Naive thymus-derived CD4-positive, alpha-beta T cell (primary cell): ENCODE data around the gene CALD1. TPM values are rescaled to one million over a fixed set of nuclear protein-coding genes. Genes with fewer than 3 reads are reported as not detected.

ENCODE experiments used
- ATAC-seq: fragments of 150-1000 bp; cut with Tn5 transposase; 2 replicates; pipeline ENCODE4 v1.10.0; 2021; ENCODE audit warnings: mild to moderate bottlenecking, moderate library complexity
- CTCF ChIA-PET: fragments of 350-600 bp; sonication (Branson Sonifier 250); formaldehyde crosslinking; loops from one replicate; lab custom pipeline; 2021; ENCODE audit warnings: antibody characterized with exemption; lab: Charles Lee
- POLR2A ChIA-PET: fragments of 350-600 bp; sonication (Branson Sonifier 250); formaldehyde crosslinking; loops from one replicate; lab custom pipeline; 2021; ENCODE audit warnings: antibody characterized with exemption, inconsistent platforms; lab: Charles Lee
- DNase-seq, 9 donors: peaks; one replicate each; pipeline versions ENCODE4 v3.0.0 to v3.0.0-alpha.2; 2020 to 2022; ENCODE audit warnings: mixed read lengths in 1 of 9
- H3K27ac ChIP-seq: one replicate; pipeline ENCODE4 v1.7.0; 2013; ENCODE audit warnings: mild to moderate bottlenecking, low read depth, low read length, moderate library complexity
- H3K27me3 ChIP-seq, 2 donors: one replicate each; pipeline ENCODE4 v1.7.0; 2013; ENCODE audit warnings: low read length in 2 of 2, mild to moderate bottlenecking in 2 of 2, moderate library complexity in 2 of 2; ENCODE audit not compliant: control insufficient read depth in 2 of 2, insufficient read depth in 2 of 2
- H3K36me3 ChIP-seq, 3 experiments: 1 replicate in 2 of 3; 2 replicates in 1 of 3; pipeline ENCODE4 v1.7.0; 2013; ENCODE audit warnings: low read length in 3 of 3, mild to moderate bottlenecking in 3 of 3, moderate library complexity in 1 of 3; ENCODE audit not compliant: insufficient read depth in 3 of 3, control insufficient read depth in 2 of 3
- H3K4me1 ChIP-seq, 2 donors: one replicate each; pipeline ENCODE4 v1.7.0; 2013; ENCODE audit warnings: low read length in 2 of 2, mild to moderate bottlenecking in 2 of 2, moderate library complexity in 1 of 2; ENCODE audit not compliant: control insufficient read depth in 2 of 2, insufficient read depth in 2 of 2
- H3K4me3 ChIP-seq: 2 replicates; pipeline ENCODE4 v1.7.0; 2013; ENCODE audit warnings: mild to moderate bottlenecking, low read length
- H3K9me3 ChIP-seq, 3 experiments: 1 replicate in 2 of 3; 2 replicates in 1 of 3; pipeline ENCODE4 v1.7.0; 2013; ENCODE audit warnings: low read length in 3 of 3; ENCODE audit not compliant: control insufficient read depth in 2 of 3
- H3K27ac Mint-ChIP-seq, 9 donors: one replicate each; pipeline ENCODE4 v1.8.0; 2020 to 2022; ENCODE audit warnings: mixed read lengths in 9 of 9, mild to moderate bottlenecking in 8 of 9, moderate library complexity in 5 of 9, inconsistent platforms in 2 of 9
- H3K27me3 Mint-ChIP-seq, 5 donors: one replicate each; pipeline ENCODE4 v1.8.0; 2021 to 2022; ENCODE audit warnings: mixed read lengths in 5 of 5, mild to moderate bottlenecking in 1 of 5
- H3K36me3 Mint-ChIP-seq, 5 donors: one replicate each; pipeline ENCODE4 v1.8.0; 2020 to 2022; ENCODE audit warnings: mixed read lengths in 5 of 5, mild to moderate bottlenecking in 3 of 5, inconsistent platforms in 1 of 5
- H3K4me1 Mint-ChIP-seq, 7 donors: one replicate each; pipeline ENCODE4 v1.8.0; 2020 to 2022; ENCODE audit warnings: mixed read lengths in 7 of 7, mild to moderate bottlenecking in 3 of 7, inconsistent platforms in 1 of 7
- H3K4me3 Mint-ChIP-seq, 10 donors: one replicate each; pipeline ENCODE4 v1.8.0; 2020 to 2022; ENCODE audit warnings: mild to moderate bottlenecking in 10 of 10, mixed read lengths in 10 of 10, moderate library complexity in 6 of 10, inconsistent platforms in 2 of 10
- H3K9me3 Mint-ChIP-seq, 11 donors: one replicate each; pipeline ENCODE4 v1.8.0; 2020 to 2022; ENCODE audit warnings: mixed read lengths in 11 of 11, mild to moderate bottlenecking in 4 of 11, inconsistent platforms in 1 of 11, moderate library complexity in 1 of 11
- intact Hi-C, 2 donors: fragments of 100-400 bp; cut with micrococcal nuclease; formaldehyde crosslinking; loops; one replicate each; pipeline ENCODE4 v1.15.1; 2023
- polyA plus RNA-seq, 2 donors: library from polyadenylated mRNA; unstranded; fragments of 300-500 nt; fragmentation: Illumina TruSeq; gene quantifications; one replicate each; pipeline ENCODE4 v1.2.3, GENCODE V29; 2021
- total RNA-seq, 6 experiments: library from RNA in 5 of 6; stranded (reverse) in 5 of 6; gene quantifications; 1 replicate in 5 of 6; 2 replicates in 1 of 6; pipeline ENCODE4 v1.2.3 and lab custom pipeline; 2021 to 2026

Gene CALD1
- total and polyA plus RNA-seq, 7 experiments from 2014 or later = 0.27 to 2.0 (median 0.37) TPM; not detected in 1

GRCh38 chr7:134832367-134832766 is 52.9 kb downstream of the CALD1 start:
- H3K36me3 ChIP-seq = no peaks in the 10 kb centered on the region
- CTCF ChIA-PET = no interaction called here
- Mint-ChIP-seq H3K36me3 (peaks cover 0 to 45% (median 18%) of the 10 kb centered on the region in 5 donors), H3K27me3 (no peaks in the 10 kb centered on the region), H3K4me3 (peak overlapping the region in 1 of 10 donors; percentile 78), H3K9me3 (no peaks in the 10 kb centered on the region), H3K4me1 (no peaks in the 10 kb centered on the region), H3K27ac (no peak overlapping the region)
- no peaks in the 10 kb centered on the region for H3K4me1 ChIP-seq
- POLR2A ChIA-PET = no interaction called here
- no peaks in the 10 kb centered on the region for H3K27me3 ChIP-seq
- ATAC-seq = no peak
- H3K27ac ChIP-seq = no peak overlapping the region
- intact Hi-C loops = no loop called here
- no peak for DNase-seq
- H3K9me3 ChIP-seq = no peaks in the 10 kb centered on the region
- no peak overlapping the region for H3K4me3 ChIP-seq

- DNase-seq (no peak), ATAC-seq (no peak)
- H3K27ac ChIP-seq = no peak overlapping the region
- no peak overlapping the region for H3K4me3 ChIP-seq
- H3K27me3 ChIP-seq = no peaks in the 10 kb centered on the region
- H3K9me3 ChIP-seq = no peaks in the 10 kb centered on the region
- H3K9me3 Mint-ChIP-seq = no peaks in the 10 kb centered on the region
- H3K4me1 Mint-ChIP-seq = no peaks in the 10 kb centered on the region
- peaks cover 0 to 2% (median 0%) of the 10 kb centered on the region in 5 donors for H3K27me3 Mint-ChIP-seq
- no peaks in the 10 kb centered on the region for H3K4me1 ChIP-seq
- intact Hi-C loops = loop anchor here in 1 of 2 donors (5.0 kb wide), 1 partner anchor 52 kb away; no protein-coding TSS in a partner anchor
- no peak overlapping the region for H3K4me3 Mint-ChIP-seq
- CTCF ChIA-PET = interaction anchor here (0.6 kb wide), 1 partner anchor 263 kb away, joined by 6 read pairs; no protein-coding TSS in a partner anchor
- H3K36me3 ChIP-seq = no peaks in the 10 kb centered on the region
- POLR2A ChIA-PET = no interaction called here
- H3K27ac Mint-ChIP-seq = no peak overlapping the region
- H3K36me3 Mint-ChIP-seq = peaks cover 0 to 45% (median 16%) of the 10 kb centered on the region in 5 donors
Observed at GRCh38 chr7:134834689-134835462, 55.4 kb downstream of the CALD1 start.

- Histone ChIP-seq H3K27ac (no peak overlapping the region), H3K9me3 (no peaks in the 10 kb centered on the region), H3K4me3 (no peak overlapping the region), H3K27me3 (no peaks in the 10 kb centered on the region), H3K36me3 (no peaks in the 10 kb centered on the region), H3K4me1 (no peaks in the 10 kb centered on the region)
- peaks cover 0 to 50% (median 16%) of the 10 kb centered on the region in 5 donors for H3K36me3 Mint-ChIP-seq
- ATAC-seq (no peak), DNase-seq (no peak)
- CTCF ChIA-PET = interaction anchor here (0.6 kb wide), 1 partner anchor 263 kb away, joined by 6 read pairs; no protein-coding TSS in a partner anchor
- intact Hi-C loops = loop anchor here in 1 of 2 donors (5.0 kb wide), 1 partner anchor 52 kb away; no protein-coding TSS in a partner anchor
- POLR2A ChIA-PET = no interaction called here
- no peaks in the 10 kb centered on the region for H3K4me1 Mint-ChIP-seq
- no peak overlapping the region for H3K4me3 Mint-ChIP-seq
- H3K9me3 Mint-ChIP-seq = no peaks in the 10 kb centered on the region
- H3K27ac Mint-ChIP-seq = no peak overlapping the region
- H3K27me3 Mint-ChIP-seq = peaks cover 0 to 4% (median 0%) of the 10 kb centered on the region in 5 donors
Observed at GRCh38 chr7:134835463-134835823, 56.0 kb downstream of the CALD1 start.

- peaks cover 0 to 5% (median 0%) of the 10 kb centered on the region in 5 donors for H3K27me3 Mint-ChIP-seq
- Histone ChIP-seq H3K4me1 (no peaks in the 10 kb centered on the region), H3K27ac (no peak overlapping the region), H3K4me3 (no peak overlapping the region), H3K36me3 (no peaks in the 10 kb centered on the region), H3K9me3 (no peaks in the 10 kb centered on the region), H3K27me3 (no peaks in the 10 kb centered on the region)
- intact Hi-C loops = loop anchor here in 1 of 2 donors (2.0 to 5.0 kb wide), 2 partner anchors 16 to 51 kb away; no protein-coding TSS in a partner anchor
- no peak overlapping the region for H3K4me3 Mint-ChIP-seq
- no peaks in the 10 kb centered on the region for H3K4me1 Mint-ChIP-seq
- CTCF ChIA-PET = interaction anchor here (0.9 kb wide), 1 partner anchor 12 kb away, joined by 3 read pairs; no protein-coding TSS in a partner anchor
- DNase-seq = no peak
- peaks cover 0 to 51% (median 16%) of the 10 kb centered on the region in 5 donors for H3K36me3 Mint-ChIP-seq
- H3K9me3 Mint-ChIP-seq = no peaks in the 10 kb centered on the region
- H3K27ac Mint-ChIP-seq = no peak overlapping the region
- no peak for ATAC-seq
- POLR2A ChIA-PET = interaction anchor here (0.7 kb wide), 1 partner anchor 36 kb away, joined by 4 read pairs; no protein-coding TSS in a partner anchor
Observed at GRCh38 chr7:134836447-134836846, 57.0 kb downstream of the CALD1 start.

GRCh38 chr7:134839298-134839697 is 59.9 kb downstream of the CALD1 start:
- Mint-ChIP-seq H3K36me3 (peaks cover 0 to 44% (median 12%) of the 10 kb centered on the region in 5 donors), H3K4me1 (no peaks in the 10 kb centered on the region), H3K9me3 (no peaks in the 10 kb centered on the region), H3K27ac (no peak overlapping the region), H3K4me3 (no peak overlapping the region), H3K27me3 (peaks cover 0 to 5% (median 0%) of the 10 kb centered on the region in 5 donors)
- Histone ChIP-seq H3K4me1 (no peaks in the 10 kb centered on the region), H3K27me3 (no peaks in the 10 kb centered on the region), H3K27ac (no peak overlapping the region), H3K9me3 (no peaks in the 10 kb centered on the region), H3K36me3 (no peaks in the 10 kb centered on the region), H3K4me3 (no peak overlapping the region)
- ATAC-seq (no peak), DNase-seq (no peak)
- POLR2A ChIA-PET = no interaction called here
- CTCF ChIA-PET = no interaction called here
- intact Hi-C loops = loop anchor here in 1 of 2 donors (5.0 kb wide), 1 partner anchor 48 kb away; no protein-coding TSS in a partner anchor

GRCh38 chr7:134842062-134842461 is 62.6 kb downstream of the CALD1 start:
- no peaks in the 10 kb centered on the region for H3K36me3 ChIP-seq
- ChIA-PET CTCF (no interaction called here), POLR2A (no interaction called here)
- H3K4me1 Mint-ChIP-seq = peaks cover 2 to 21% (median 12%) of the 10 kb centered on the region in 7 donors
- no peak for DNase-seq
- H3K27me3 Mint-ChIP-seq = peaks cover 0 to 5% (median 0%) of the 10 kb centered on the region in 5 donors
- H3K27ac ChIP-seq = no peak overlapping the region
- no peak overlapping the region for H3K27ac Mint-ChIP-seq
- H3K9me3 ChIP-seq = no peaks in the 10 kb centered on the region
- no peak overlapping the region for H3K4me3 Mint-ChIP-seq
- ATAC-seq = no peak
- H3K4me3 ChIP-seq = no peak overlapping the region
- intact Hi-C loops = no loop called here
- H3K4me1 ChIP-seq = no peaks in the 10 kb centered on the region
- H3K36me3 Mint-ChIP-seq = peaks cover 0 to 29% (median 5%) of the 10 kb centered on the region in 5 donors
- no peaks in the 10 kb centered on the region for H3K27me3 ChIP-seq
- H3K9me3 Mint-ChIP-seq = no peaks in the 10 kb centered on the region
